OCI-LY1 (cell line): ENCODE results near the gene NFAT5.

ENCODE experiments used
- CTCF ChIP-seq: fragments of 200-600 bp; sonication (generic), shearing (Covaris generic); IDR thresholded peaks from 2 replicates; pipeline ENCODE4 v1.5.1; 2017; ENCODE audit warnings: mild to moderate bottlenecking, antibody characterized with exemption, low read length, moderate library complexity, mixed read lengths
- EZH2 ChIP-seq: fragments of 200-600 bp; sonication (generic), shearing (Covaris generic); IDR thresholded peaks from 2 replicates; pipeline ENCODE4 v1.8.0; 2017; ENCODE audit warnings: borderline replicate concordance, mixed run types, mild to moderate bottlenecking, antibody characterized with exemption, low read length, moderate library complexity, mixed read lengths

DNA sequence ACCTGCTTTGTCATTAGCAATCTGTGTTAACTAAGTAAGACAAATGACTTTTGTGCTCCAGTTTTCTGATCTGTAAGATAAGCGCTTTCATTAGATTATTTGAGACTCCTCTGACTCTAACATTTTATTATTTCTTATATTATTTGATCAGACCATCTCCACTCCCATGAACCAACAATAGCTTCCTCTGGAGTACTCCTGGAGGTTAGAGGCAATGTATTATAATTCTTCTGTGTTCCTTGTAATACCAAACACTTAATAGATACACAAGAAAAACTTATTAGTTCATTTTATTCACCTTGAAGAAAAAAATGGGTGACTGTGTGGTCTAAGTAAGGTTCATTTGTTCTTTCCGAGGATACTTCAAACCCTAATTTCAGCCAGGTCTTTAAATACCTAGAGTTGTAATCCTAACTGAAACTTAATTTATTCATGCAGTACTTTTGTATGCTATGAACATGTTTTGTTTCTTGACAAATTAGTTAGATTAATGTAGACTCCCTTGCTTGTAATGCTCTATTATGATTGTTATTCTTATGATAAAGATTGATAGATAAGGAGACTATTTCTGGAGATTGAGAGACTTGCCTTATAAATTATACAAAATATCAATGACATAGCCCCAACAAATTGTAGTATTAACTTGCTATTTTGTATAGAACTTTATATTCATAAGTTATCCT, 106.7 kb downstream of the NFAT5 start:
- no peak for TF ChIP-seq CTCF
- TF ChIP-seq EZH2: no peak
